Pancreas (tissue), 10 donors: ENCODE measurements around the gene VTN. TPM values are rescaled to one million over a fixed set of nuclear protein-coding genes. Genes with fewer than 3 reads are reported as not detected.

Experiments used
- ATAC-seq, 4 donors: fragments of 200-7000 bp; cut with Tn5 transposase; one replicate each; pipeline versions ENCODE4 v1.8.0 to v1.9.1; 2020; ENCODE audit warnings: mild to moderate bottlenecking in 4 of 4, moderate library complexity in 4 of 4
- DNase-seq, 6 donors: peaks; one replicate each; pipeline ENCODE4 v3.0.0-alpha.2; 2020
- FAIRE-seq: peaks from 2 replicates; lab custom pipeline; 2012; peaks lifted over from hg19 to GRCh38; lab: Jason Lieb, UNC
- H3K27ac ChIP-seq, 4 donors: fragments of 200-600 bp; sonication (generic); 1 replicate in 3 of 4; 2 replicates in 1 of 4; pipeline versions ENCODE4 v1.5.0 to v1.8.0; 2020
- H3K27me3 ChIP-seq, 4 donors: fragments of 200-600 bp; one replicate each; pipeline ENCODE4 v1.8.0; 2021
- H3K36me3 ChIP-seq, 3 donors: fragments of 200-600 bp; sonication (generic) in 1 of 3; one replicate each; pipeline versions ENCODE4 v1.5.0 to v1.8.0; 2020 to 2021
- H3K4me1 ChIP-seq, 3 donors: fragments of 200-600 bp; one replicate each; pipeline ENCODE4 v1.8.0; 2021
- H3K4me3 ChIP-seq, 4 donors: fragments of 200-600 bp; sonication (generic) in 2 of 4; one replicate each; pipeline versions ENCODE4 v1.5.0 to v1.8.0; 2020 to 2021
- H3K9me3 ChIP-seq, 4 donors: fragments of 200-600 bp; one replicate each; pipeline ENCODE4 v1.8.0; 2021
- WGBS, 2 donors: extraction: QIAGEN DNeasy Blood & Tissue Kit; methylation state at CpG; one replicate each; pipeline ENCODE4 v1.1.7; 2013; 5-methylcytosine and 5-hydroxymethylcytosine counted together
- intact Hi-C, 3 donors: fragments of 100-400 bp; cut with DNase I; formaldehyde crosslinking; loops; one replicate each; pipeline versions ENCODE4 v1.11.1 to v1.14.2; 2022
- polyA plus RNA-seq, 2 donors: library from polyadenylated mRNA; stranded (reverse); fragments of 200-250 nt; gene quantifications; one replicate each; pipeline ENCODE4 v1.2.3, GENCODE V29; 2013
- total RNA-seq, 6 donors: library from RNA; stranded (reverse); fragmentation: NEBNext Ultra II Directional in 4 of 6; extraction: Animal tissue kit (Norgen Biotek cat#: 25700) in 4 of 6; gene quantifications; one replicate each; pipeline versions ENCODE4 v1.2.1 to v1.2.4, GENCODE V29; 2021 to 2023
- TF ChIP-seq, protein P1 (sequence below), 4 donors: fragments of 200-600 bp; sonication (generic) in 3 of 4; IDR thresholded peaks; one replicate each; pipeline versions ENCODE4 v1.5.0 to v1.8.0; 2021; ENCODE audit warnings: antibody characterized with exemption in 4 of 4
- donor health status: healthy with polysubstance abuse.
- donor health status: DM: no; HTN: no; CAD: no; lungs with moderate emphysema.
- donor health status: DM: no; HTN: no; CAD: no.
- donor health status: control.
- donor health status: control.
- donor health status: Bipolar disorder and iron deficiency.
- donor health status: DM: yes; HTN: yes; CAD: no.
- donor health status: DM: no; HTN: no; CAD: no.
- donor health status: DM: no; HTN: no; CAD: no.
- donor health status: DM: yes; HTN: yes; CAD: no.

VTN gene
- total and polyA plus RNA-seq, 8 donors: 5.2 to 21.6 (median 12.1) TPM

DNA sequence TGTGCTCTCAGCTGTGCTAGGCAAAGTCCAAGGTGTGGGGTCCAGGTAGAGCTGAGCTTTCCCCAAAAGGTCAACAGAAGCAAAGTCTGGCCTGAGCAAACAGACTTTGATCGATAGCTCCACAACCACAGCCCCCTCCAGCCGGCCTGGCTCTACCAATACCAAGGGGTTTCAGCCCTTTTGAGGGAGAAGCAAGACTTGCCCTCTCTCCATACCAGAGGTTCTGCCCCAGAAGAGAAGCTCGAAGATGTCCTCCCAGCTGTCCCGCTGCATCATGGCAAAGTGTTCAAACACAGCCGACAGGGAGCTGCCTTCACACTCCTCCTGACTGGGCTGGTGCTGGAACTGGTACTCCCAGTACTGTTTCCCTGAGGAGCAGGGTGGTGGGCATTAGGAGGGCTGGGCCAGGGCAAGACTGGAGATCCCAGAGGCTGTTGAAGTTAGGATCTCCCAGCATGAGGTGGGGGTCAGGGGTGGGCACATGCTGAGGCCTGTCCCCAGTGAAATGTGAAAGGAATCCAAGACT lies 1.7 kb downstream of the VTN start:
- no peak overlapping the region for H3K27ac ChIP-seq
- TF ChIP-seq, protein P1, sequence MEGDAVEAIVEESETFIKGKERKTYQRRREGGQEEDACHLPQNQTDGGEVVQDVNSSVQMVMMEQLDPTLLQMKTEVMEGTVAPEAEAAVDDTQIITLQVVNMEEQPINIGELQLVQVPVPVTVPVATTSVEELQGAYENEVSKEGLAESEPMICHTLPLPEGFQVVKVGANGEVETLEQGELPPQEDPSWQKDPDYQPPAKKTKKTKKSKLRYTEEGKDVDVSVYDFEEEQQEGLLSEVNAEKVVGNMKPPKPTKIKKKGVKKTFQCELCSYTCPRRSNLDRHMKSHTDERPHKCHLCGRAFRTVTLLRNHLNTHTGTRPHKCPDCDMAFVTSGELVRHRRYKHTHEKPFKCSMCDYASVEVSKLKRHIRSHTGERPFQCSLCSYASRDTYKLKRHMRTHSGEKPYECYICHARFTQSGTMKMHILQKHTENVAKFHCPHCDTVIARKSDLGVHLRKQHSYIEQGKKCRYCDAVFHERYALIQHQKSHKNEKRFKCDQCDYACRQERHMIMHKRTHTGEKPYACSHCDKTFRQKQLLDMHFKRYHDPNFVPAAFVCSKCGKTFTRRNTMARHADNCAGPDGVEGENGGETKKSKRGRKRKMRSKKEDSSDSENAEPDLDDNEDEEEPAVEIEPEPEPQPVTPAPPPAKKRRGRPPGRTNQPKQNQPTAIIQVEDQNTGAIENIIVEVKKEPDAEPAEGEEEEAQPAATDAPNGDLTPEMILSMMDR (IDR thresholded peaks at IDR 0.05): no peak
- WGBS, 2 donors: 55 to 63% methylated on average over 5 of the region's 5 CpGs
- FAIRE-seq (no peak), ATAC-seq (no peak), DNase-seq (no peak)
- peaks cover 9 to 28% (median 13%) of the 10 kb centered on the region in 3 donors for H3K4me1 ChIP-seq
- H3K4me3 ChIP-seq: no peak overlapping the region
- intact Hi-C loops: no loop called here
- no peaks in the 10 kb centered on the region for H3K9me3 ChIP-seq
- H3K36me3 ChIP-seq: peaks cover 0 to 5% (median 0%) of the 10 kb centered on the region in 3 donors
- no peaks in the 10 kb centered on the region for H3K27me3 ChIP-seq

DNA sequence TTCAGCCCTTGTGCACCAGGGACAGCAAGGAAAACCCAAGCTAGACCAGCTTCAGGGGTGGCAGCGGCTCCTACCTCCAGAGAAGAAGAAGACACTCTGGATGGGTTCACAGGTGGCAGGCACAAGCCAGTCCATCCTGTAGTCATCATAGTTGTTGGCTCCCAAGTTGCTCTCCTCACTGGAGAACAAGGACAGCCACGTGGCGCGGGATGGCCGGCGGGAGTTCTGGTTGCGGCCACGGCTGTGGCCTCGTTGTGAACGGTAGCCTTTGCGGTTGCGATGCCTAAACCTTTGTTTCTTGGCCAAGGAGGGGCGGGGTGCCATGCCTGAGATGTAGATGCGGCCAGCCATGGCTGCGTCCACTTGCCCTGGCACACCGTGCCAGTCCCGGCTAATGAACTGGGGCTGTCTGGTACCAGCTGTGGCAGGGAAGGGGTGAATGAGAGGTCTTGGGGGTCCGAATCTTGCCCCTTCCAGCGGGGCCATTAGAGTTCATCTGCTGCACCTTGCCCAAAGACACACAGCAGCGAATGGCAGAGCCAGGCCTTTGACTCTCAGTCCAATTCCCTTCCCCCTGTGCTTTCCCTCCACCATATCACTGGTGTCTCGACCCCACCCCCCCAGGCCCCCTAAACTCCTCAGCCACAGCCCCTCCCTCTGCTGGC lies 2.3 kb downstream of the VTN start:
- Histone ChIP-seq H3K9me3 (no peaks in the 10 kb centered on the region), H3K4me1 (peaks cover 9 to 25% (median 13%) of the 10 kb centered on the region in 3 donors), H3K27me3 (no peaks in the 10 kb centered on the region), H3K27ac (no peak overlapping the region), H3K36me3 (peaks cover 0 to 5% (median 0%) of the 10 kb centered on the region in 3 donors), H3K4me3 (no peak overlapping the region)
- FAIRE-seq (no peak), ATAC-seq (no peak), DNase-seq (no peak)
- WGBS, 2 donors: 84 to 86% methylated on average over 21 of the region's 21 CpGs
- TF ChIP-seq, protein P1 (IDR thresholded peaks at IDR 0.05): no peak
- intact Hi-C loops: no loop called here

DNA sequence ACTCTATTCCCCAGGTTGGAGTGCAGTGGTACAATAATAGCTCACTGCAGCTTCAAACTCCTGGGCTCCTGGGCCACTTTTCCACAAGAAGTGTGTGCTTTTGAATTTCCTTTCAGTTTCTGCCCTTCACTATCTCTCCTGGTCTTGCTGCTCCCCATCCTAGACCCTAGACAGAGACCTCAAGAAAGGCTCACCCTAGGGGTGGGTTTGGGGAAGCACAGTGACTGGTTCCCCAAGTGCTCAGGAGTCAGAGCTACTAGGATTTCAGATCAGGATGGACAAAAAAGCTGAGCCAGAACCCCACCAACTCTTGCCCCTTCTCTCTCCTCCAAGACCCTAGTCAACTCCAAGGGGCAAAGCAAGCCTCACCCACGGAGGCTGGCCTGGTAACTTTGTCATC lies 3.5 kb downstream of the VTN start:
- peaks cover 9 to 18% (median 13%) of the 10 kb centered on the region in 3 donors for H3K4me1 ChIP-seq
- no peak overlapping the region for H3K4me3 ChIP-seq
- H3K36me3 ChIP-seq: peaks cover 0 to 7% (median 0%) of the 10 kb centered on the region in 3 donors
- no peak for DNase-seq
- TF ChIP-seq, protein P1 (IDR thresholded peaks at IDR 0.05): no peak
- intact Hi-C loops: no loop called here
- FAIRE-seq: no peak
- WGBS, 2 donors: 64 to 67% methylated on average over 1 of the region's 1 CpG
- no peak overlapping the region for H3K27ac ChIP-seq
- no peak for ATAC-seq
- H3K9me3 ChIP-seq: no peaks in the 10 kb centered on the region
- H3K27me3 ChIP-seq: no peaks in the 10 kb centered on the region

DNA sequence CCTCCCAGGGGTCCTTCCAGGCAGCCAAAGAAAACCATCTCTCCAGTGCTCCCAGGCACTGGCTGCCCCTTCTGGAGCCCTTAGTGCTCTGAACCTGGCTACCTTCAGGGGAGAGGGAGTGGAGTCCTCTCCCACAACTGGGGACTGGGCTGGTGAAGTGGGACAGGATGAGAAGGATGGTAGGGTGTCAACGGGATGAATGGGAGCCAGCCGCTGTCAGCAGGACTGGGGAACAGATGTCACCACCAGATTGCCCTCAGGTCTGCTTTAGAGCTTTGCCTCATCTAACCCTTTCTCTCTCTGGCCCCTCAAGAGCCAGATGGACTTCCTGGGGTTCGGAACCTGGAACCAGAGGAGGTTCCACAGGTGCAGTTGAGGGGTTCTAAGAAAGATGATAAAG lies 4.6 kb downstream of the VTN start:
- Histone ChIP-seq H3K4me3 (no peak overlapping the region), H3K4me1 (peaks cover 1 to 11% (median 7%) of the 10 kb centered on the region in 3 donors), H3K27ac (no peak overlapping the region), H3K36me3 (peaks cover 3 to 18% (median 5%) of the 10 kb centered on the region in 3 donors), H3K9me3 (no peaks in the 10 kb centered on the region), H3K27me3 (no peaks in the 10 kb centered on the region)
- TF ChIP-seq, protein P1 (IDR thresholded peaks at IDR 0.05): no peak
- DNase-seq: peak in 1 of 6 donors; percentile 30
- FAIRE-seq: no peak
- no peak for ATAC-seq
- intact Hi-C loops: no loop called here
- 85 to 93% methylated on average over 3 of the region's 3 CpGs for WGBS, 2 donors
